GM21515 (cell line): Measurements from ENCODE around the gene LDB3.
"Not testable (repeated sequence)": the region's sequence is repeated elsewhere in the genome, so short reads cannot be mapped to it uniquely, and the experiment has no call there.

Experiments
- ATAC-seq: cut with Tn5 transposase; IDR thresholded peaks from one replicate; pipeline ENCODE4 v1.9.1; 2021; ENCODE audit not compliant: unreplicated experiment

LDB3 gene

DNA sequence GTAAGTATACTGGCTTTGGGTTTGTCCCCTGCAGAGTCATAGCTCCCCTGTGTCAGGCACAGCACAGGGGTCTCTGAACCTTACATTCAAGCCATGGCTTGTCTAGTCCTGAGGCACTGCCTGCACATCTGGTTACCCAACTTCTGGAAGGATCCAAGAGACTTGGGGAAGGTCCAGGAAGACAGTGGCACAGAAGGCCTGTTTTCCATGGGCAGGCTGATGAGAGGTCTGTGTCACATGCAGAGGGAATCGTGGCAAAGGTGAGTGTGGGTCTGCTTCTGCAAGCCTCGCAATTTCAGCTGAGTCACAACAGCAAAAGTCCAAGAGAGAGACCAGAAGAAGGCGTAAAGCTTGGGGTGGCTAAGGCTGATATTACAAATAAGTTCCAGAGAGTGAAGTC, 59.7 kb downstream of the LDB3 start:
- ATAC-seq: no peak

DNA sequence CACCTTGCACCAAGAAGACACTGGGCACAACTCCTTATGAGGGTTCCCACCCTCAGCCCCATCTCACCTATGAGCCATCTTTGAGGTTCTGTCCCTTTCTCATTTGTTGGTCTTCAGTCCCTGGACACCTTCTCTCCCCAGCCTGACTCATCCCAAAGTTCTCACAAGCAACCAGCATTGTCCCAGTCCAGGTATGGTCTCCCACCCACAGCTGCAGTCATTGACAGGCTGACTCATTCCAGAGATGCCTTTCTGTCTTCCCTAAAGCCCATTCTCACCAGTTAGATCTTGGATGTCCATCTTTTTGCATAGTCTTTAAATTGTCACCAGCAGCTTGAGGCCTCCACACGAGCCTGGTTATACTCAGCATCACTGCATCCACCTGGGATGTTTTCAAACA, 61.4 kb downstream of the LDB3 start:
- no peak for ATAC-seq

DNA sequence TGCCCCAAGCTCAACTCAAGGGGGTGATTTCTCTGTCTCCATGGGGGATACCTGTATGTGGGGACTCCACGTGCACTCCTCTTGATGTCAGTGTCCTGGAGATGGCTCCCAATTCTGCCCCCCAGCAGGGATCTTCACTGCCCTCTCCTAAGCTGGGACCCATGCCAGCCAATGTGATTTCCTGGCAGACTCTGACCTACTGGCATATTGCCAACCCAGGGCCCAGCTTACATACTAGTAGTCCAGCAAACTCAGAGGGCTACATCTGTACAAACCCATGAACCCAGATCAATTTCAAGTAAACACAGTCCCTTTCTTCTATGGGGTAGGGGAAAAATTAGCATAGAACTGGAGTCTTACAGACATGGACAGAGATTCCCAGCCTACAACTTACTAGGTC, 61.9 kb downstream of the LDB3 start:
- no peak for ATAC-seq

DNA sequence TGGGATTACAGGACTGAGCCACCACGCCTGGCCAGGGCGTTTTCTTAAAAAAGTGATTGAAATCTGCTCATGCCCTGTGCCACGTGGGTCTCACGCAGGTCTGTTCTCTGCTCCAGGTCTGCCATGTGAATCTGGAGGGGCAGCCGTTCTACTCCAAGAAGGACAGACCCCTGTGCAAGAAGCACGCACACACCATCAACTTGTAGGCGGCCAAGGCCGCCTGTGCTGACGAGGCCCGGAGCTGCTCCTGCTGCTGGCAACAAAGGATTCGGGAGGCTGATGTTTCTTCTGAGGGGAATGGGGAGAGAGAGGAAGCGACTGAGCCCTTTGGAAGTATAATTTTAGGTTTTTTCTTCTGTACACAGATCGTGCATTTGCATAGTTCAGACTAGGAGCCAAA, 64.5 kb downstream of the LDB3 start:
- ATAC-seq: no peak

DNA sequence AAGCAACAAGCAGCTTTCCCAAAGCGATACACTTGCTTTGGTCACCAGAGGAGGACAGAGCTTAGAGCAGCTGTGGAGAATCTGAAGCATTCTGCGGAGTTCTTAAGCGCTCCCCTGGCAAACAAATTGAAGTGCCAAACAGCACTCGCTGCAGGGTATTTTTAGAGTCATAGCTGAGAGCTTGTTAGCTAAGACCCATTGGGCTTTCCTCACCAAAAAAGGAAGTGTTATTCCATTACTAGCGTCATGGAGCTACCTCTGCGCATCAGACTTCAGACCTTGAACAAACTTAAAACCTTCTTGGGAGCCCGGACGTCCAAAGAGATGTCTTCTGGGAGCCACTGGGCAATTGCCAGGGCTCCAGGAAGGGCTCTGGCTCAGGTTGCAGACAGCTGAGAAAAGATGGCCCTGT, 65.0 kb downstream of the LDB3 start:
- ATAC-seq: no peak

DNA sequence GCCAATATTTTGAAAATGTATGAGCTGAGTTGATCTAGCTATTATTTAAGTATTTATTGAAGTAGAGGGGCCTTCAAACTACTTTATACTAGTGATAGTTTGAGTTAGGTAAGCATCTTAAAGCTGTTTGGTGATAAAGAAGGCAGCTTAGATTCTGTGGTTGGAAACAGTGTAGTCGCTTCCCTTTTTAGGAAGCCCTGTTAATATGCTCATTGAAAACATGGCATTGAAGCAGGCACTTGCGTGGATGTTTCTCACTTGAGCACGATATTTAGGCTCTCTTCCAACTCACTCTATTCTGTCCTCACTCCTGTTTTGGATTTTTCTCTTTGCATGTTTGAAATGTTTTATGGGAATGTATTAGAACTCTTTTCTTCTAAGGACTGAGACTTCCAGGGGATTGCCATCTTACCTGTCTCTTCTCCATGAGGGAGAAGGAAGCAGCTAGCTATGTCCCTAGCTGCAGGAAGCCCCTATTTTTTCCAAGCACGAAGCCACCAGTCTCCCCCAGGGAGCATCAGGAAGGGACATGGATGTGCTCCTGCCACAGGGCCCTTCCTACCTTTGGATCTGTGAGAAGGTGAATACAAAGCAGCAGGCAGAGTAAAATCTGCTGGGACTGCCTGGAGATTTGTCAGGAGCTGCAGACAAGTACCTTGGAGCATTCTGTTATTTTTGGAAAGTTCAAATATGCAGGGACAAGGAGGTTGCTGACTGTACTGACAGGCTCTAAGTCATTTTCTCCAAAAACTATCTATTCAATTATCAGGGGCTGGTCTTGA, 66.1 kb downstream of the LDB3 start:
- ATAC-seq: peak; percentile 49

DNA sequence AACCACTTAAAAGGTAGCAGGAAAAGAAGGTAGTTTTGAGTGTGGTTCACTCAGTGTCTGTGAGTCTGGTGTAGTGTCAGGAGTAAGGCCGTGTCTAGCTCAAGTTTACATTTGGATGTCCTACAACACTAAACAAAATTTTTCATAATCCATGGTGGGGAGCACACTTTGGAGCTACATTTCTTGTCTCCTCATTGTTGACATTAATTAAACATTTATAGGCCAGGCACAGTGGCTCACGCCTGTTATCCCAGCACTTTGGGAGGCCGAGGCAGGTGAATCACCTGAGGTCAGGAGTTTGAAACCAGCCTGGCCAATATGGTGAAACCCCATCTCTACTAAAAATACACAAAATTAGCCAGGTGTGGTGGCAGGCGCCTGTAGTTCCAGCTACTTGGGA, 67.0 kb downstream of the LDB3 start:
- ATAC-seq: not testable (repeated sequence)

DNA sequence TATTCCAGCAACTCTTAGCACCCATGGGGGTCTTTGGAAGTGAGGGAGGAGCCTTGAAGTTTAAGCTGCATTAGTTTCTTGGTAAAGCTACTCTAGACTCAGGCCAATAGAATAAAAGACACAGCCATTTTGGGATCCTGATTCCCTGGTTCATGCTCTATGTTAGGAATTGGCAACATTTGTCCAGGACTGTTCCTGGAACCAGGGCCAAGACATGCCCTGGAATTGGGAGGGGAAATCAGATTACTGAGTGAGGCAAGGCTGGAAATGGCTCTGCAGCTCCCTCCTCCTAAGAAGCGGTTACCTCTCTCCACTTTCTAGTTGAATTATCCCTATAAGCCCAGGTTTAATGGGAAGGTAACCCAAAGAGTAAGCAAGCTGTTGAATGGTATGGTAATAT, 73.9 kb downstream of the LDB3 start:
- no peak for ATAC-seq

DNA sequence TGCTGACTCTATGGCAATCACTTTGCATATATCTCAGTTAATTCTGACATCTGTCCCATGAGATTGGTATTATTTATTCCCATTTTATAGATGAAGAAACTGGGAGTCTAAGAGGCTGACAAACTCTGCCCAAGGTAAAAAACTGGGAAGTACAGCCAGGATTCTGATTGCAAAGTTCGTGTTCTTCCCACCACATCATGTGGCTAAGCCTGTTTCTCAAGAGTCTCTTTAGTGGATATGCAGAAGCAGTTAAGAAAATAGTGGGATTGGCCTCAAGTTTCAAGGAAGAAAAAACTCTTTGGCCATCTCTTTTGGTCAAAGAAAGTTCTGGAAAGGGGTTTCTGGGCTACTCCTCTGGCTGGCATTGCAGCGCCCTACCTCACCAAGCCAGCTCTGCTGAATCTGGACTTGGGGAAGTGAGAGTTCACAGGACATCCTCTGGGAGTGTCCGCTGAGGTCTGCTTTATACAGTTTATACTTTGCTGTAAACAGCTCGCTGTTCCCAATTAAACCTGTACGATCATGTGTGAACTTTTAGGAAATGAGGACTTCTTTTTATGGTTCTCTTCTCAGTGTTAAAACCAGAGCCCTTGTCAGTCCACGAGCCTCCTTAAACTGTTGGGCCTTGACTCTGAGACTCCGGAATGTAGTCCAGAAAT, 75.9 kb downstream of the LDB3 start:
- ATAC-seq: no peak

DNA sequence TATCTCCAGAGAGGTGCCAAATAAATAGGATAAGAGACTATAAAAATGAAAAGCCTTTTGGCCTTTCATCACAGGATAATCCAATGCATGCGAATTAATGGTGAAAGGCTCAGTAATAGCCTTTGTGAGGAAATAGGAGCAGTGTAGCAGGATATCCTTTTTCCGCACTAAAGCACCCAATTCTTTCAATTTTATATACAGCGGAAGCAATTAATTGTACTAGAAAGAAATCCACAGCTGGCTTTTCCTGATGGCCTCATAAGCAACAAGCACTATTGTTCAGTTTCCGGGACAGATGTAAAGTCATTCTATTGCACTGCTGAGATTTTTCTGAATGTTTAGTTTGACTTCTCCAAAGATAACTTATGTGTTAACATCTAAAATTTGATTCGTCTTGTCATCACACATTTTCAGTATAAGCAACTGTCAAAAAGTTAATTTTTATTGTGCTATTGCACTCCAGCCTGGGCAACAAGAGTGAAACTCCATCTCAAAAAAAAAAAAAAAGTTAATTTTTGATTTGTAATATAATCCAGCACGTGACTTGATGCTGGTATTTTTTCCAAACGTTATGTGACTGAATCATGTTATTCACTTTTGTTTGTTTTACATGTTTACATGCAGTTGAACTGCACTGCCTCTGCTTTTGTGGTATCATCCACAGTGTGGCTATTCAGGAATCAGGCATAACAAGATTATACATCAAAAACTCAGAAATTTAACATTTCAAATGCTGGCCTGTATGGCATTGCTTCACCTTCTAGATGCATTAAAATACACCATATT, 79.7 kb downstream of the LDB3 start:
- ATAC-seq: no peak

DNA sequence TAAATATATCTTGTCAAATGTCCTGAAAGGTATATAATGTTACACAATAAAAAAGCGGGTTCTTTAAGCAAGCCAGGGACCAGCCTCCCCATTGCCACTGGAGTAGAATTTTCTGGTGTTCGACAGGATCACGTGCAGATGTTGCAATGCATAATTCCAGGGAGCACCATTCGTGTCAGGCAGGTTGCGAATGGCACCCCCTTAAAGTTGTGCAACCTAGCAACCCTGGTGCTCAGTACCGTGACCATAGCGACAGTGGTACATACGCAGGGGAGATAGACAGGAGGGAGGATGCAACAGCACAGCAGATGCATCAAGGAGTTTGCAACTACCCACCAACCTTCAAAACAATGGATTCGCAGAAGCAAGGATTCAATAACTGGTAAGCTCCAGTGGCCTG, 81.5 kb downstream of the LDB3 start:
- ATAC-seq: no peak

DNA sequence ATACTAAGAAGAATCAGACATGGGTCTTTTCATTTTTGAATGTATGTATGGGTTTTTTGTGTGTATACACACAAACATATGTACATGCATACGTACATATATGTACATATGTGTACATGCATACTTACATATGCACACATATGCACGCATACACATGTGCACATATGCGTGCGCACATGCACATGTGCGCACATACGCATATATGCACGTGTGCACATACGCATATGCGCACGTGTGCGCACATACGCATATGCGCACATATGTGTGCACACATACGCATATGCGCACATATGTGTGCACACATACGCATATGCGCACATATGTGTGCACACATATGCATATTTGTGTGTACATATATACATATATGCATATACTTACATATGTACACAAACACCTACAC, 83.2 kb downstream of the LDB3 start:
- no peak for ATAC-seq

DNA sequence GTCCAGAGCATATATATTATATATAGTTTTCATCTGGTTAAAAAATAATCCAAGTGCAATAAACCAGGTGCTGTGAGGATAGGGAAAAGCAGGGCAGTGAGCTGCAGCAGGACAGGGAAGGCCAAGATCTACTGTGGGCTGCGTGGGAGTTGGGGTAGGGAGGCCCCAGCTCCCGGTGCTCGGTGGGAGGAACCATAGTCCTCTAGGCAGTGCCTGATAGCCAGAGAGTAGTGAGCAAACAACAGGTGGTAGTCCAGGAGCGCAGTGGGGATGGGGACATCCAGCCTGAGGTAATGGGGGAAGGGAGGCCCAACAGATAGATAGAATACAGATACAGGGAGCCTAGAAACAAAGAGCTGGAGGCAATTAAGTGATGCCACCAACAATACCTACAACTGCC, 84.0 kb downstream of the LDB3 start:
- ATAC-seq: no peak

DNA sequence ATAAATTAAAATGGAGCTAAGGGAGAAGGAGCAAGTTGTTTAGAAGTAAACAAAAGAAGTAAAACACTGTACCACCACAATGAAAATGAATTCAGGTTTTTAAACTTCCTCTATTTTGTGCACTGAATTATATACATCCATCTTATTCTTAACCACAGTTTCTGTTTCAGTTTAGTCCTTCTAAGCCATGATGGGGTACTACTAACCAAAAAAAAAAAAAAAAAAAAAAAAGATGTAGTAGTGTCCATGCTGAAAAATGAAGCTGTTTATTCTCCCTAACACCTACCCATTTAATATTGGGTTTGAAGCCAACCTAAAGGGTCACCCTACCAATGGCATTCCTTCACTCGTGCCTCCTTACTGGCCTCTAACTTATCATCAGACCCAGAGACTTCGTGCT, 84.7 kb downstream of the LDB3 start:
- ATAC-seq: no peak

DNA sequence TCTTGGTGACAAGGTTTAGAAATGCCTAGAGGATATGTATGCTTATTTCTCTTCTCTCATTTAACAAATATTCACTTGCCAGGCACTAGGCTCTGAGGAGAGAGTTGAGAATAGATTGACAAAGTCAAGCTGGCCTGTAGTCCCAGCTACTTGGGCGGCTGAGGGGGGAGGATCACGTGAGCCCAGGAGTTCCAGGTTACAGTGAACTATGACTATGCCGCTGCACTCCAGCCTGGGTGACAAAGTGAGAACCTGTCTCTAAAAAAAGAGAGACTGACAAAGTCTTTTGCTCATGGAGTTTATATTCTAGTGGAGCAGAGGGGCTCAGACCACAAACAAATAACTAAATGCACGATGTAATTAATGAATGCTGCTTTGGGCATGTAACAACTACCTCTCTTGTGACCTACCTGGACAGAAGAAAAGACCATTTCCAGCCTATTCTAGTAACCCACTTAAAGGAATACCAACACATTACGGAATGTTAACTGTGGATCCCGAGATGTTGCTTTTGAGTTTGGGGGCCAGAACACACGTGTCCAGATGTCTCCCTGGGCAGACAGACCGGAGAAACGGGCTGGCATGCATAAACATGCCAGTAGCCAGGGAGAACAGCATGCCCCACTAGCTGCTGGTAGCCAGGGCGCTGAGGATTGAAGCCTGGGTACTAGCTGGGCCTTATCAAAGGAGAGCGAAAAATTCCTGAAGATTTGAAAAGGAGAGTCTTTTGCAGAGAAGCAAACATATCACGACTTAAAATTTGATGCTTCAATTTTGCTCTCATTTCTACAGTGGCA, 85.5 kb downstream of the LDB3 start:
- no peak for ATAC-seq

DNA sequence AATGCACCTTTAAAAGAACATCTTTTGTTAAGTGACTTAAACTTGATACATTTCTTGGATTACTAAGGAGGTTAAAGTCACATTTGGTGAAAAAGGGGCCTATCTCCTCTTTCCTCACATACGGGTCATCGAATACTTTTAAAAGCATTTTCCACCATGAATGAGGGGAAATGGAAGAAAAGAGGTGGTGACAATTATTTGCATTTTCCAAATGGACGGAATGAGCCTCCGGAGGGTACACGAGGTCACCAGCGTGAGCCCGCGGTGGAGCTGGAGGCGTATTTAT, 87.1 kb downstream of the LDB3 start:
- ATAC-seq: peak; percentile 5

DNA sequence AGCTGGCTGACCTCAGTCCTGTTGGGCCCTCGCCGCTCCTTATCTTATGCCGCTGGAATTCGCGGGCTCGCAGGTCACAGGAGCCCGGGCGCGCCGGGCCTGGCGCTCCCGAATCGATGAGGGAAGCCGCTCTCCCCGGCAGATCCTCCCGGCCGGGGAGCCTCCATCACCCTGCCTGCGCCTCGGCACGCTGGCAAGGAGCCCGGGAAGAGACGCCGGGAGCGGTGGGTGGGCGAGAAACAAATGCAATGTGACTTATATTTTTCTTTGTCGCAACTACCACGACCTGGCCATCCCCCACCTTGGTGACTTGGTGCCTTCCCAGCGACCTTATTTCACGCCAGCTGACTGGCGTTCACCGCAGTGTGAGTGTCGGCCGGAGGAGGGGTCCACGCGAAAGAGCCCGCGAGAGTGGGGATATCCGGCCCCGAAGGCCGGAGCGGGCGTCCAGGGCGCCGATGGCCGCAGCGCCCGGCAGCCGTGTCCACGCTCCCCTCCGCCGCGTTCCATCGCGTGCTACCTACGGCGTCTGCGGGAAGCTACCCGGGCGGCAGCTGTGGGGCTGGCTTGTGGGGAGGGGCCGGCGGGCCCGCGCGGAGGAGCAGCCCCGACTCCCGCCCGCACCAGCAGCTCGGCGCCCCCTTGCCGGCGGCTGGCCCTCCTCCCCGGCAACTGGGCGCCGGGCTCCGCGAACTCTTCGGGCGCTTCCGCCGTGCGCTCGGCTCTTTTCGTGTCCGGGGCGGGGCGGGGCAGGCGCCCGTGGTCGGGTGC, 87.6 kb downstream of the LDB3 start:
- peak; percentile 79 for ATAC-seq

DNA sequence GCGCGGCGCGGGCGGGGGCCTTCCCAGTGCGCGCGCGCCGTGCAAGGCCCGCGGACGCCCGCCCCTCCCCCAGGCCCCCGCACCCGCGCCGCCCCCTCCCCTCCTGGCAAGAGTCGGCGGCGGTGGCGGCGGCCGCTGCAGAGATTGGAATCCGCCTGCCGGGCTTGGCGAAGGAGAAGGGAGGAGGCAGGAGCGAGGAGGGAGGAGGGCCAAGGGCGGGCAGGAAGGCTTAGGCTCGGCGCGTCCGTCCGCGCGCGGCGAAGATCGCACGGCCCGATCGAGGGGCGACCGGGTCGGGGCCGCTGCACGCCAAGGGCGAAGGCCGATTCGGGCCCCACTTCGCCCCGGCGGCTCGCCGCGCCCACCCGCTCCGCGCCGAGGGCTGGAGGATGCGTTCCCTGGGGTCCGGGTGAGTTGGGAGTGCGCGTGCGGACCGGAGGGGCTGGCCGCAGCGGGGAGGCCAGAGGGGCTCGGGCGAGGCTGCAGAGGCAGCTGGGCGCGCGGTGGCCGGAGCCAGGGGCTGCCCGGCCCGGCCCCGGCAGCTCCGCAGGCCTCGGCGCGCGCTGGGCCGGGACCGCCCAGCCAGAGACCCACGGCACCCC, 88.3 kb downstream of the LDB3 start, which contains the start of gene BMPR1A:
Gene BMPR1A, plus strand, starts transcription at position 109 of the 602 bp plus-strand sequence. CDS start 119,400 bp downstream, outside the sequence.
- peak; percentile 38 for ATAC-seq

DNA sequence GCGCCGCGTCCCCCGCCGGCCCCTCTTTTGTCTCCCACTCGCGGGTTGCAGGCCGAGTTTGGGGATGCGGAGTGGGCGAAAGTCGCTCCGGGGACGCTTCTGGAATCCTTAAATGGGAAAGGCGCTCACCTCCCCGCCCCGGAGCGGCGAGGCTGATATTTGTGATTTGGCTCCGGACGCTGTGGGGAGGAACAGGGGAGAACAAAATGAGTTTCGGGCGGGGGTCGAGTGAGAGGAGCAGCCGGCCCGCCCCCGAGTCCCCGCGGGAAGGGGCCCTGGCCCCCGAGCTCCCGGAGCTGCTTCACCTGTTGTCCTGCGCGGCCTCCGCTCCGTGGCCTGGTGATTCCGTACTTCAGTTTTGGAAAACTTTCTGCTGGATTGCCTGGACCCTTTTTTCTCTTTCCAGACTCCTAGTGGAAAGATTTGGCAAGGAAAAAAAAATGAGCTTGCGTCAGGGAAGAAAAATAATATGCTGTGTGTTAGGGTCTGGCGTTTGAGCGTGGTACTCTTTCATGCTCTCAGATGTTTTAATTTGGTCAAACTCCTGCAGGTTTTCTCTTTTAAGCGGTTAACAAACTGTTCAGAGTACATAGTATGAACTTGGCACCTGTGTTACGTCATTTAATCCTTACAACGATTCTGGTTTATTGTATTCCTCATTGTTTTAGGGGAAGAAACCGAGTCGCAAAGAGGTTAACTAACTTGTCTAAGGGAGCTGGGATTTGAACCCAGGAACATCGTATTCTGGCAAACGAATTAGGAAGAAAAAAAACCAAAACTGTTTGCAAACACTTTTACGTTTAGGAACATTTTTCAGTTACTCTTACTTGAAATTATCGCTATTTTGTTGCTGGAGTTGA, 89.0 kb downstream of the LDB3 start:
- no peak for ATAC-seq
